K562 (cell line): ENCODE data around the gene LY6G6D. TPM values are rescaled to one million over a fixed set of nuclear protein-coding genes. Genes with fewer than 3 reads are reported as not detected.

Experiments
- ATAC-seq: fragments of 200-7000 bp; cut with Tn5 transposase; 3 replicates; pipeline ENCODE4 v1.9.1; 2020; ENCODE audit warnings: moderate library complexity
- BruUV-seq: library from RNA; stranded (reverse); fragments of 400-500 nt; replicated peaks from 2 replicates; lab custom pipeline; 2021; lab: Mats Ljungman, UMichigan
- CTCF ChIA-PET: fragments of 300-600 bp; formaldehyde crosslinking; extraction: SDS; loops from one replicate; lab custom pipeline; 2021; ENCODE audit warnings: low intra/inter-chr PET ratio; lab: Yijun Ruan, JAX
- POLR2A ChIA-PET: fragments of 300-600, 350-650 bp; sonication (Branson Sonifier 250); formaldehyde crosslinking; extraction: SDS; loops from one replicate; lab custom pipeline; 2021; ENCODE audit warnings: antibody characterized with exemption, inconsistent platforms; lab: Yijun Ruan, JAX
- DNase-seq, 4 experiments: peaks; one replicate each; pipeline versions ENCODE4 v3.0.0 to v3.0.0-alpha.2; 2011 to 2018; ENCODE audit warnings: low spot score in 3 of 4, mixed read lengths in 3 of 4; ENCODE audit errors: extremely low read depth in 1 of 4
- FAIRE-seq: peaks from 2 replicates; lab custom pipeline; 2011; peaks lifted over from hg19 to GRCh38; lab: Jason Lieb, UNC
- H2AFZ ChIP-seq: 2 replicates; pipeline ENCODE4 v1.6.0; 2011; ENCODE audit warnings: low read depth, low read length, control low read depth, inconsistent platforms
- H3K27ac ChIP-seq: fragments of 200-600 bp; 3 replicates; pipeline ENCODE4 v1.8.0; 2011; ENCODE audit warnings: low read depth, mild to moderate bottlenecking, control low read depth, inconsistent platforms, low read length, moderate library complexity, mixed read lengths; ENCODE audit errors: extremely low read depth
- H3K27me3 ChIP-seq, 2 experiments: fragments of 300-600 bp in 1 of 2; 2 replicates in 1 of 2; 3 replicates in 1 of 2; pipeline versions ENCODE4 v1.6.0 to v1.8.0; 2011; ENCODE audit warnings: inconsistent platforms in 2 of 2, low read length in 2 of 2, mild to moderate bottlenecking in 1 of 2, mixed read lengths in 1 of 2, moderate library complexity in 1 of 2; ENCODE audit not compliant: control insufficient read depth in 2 of 2, insufficient read depth in 2 of 2
- H3K36me3 ChIP-seq: fragments of 300-600 bp; 3 replicates; pipeline ENCODE4 v1.8.0; 2011; ENCODE audit warnings: mild to moderate bottlenecking, low read length, inconsistent platforms; ENCODE audit not compliant: control insufficient read depth, insufficient read depth
- H3K4me1 ChIP-seq, 2 experiments: fragments of 200-600 bp in 1 of 2; replicated peaks in 1 of 2; 2 replicates in 1 of 2; 3 replicates in 1 of 2; pipeline versions ENCODE4 v1.5.1 to v1.8.0; 2011; ENCODE audit warnings: inconsistent platforms in 2 of 2, low read length in 2 of 2, mild to moderate bottlenecking in 1 of 2, mixed read lengths in 1 of 2, moderate library complexity in 1 of 2; ENCODE audit not compliant: control insufficient read depth in 2 of 2, insufficient read depth in 2 of 2
- H3K4me2 ChIP-seq: 2 replicates; pipeline ENCODE4 v1.6.1; 2011; ENCODE audit warnings: low read length, control low read depth, inconsistent platforms, mixed read lengths; ENCODE audit not compliant: insufficient read depth
- H3K4me3 ChIP-seq: fragments of 200-600 bp; sonication (generic), shearing (Covaris generic); 2 replicates; pipeline ENCODE4 v1.5.1; 2016; ENCODE audit warnings: control low read depth, inconsistent platforms
- H3K79me2 ChIP-seq: fragments of 200-600 bp; 3 replicates; pipeline ENCODE4 v1.8.0; 2011; ENCODE audit warnings: low read length, inconsistent platforms; ENCODE audit not compliant: control insufficient read depth, insufficient read depth
- H3K9ac ChIP-seq, 2 experiments: 2 replicates each; pipeline versions ENCODE4 v1.6.0 to v1.6.1; 2011; ENCODE audit warnings: low read depth in 2 of 2, low read length in 2 of 2, control low read depth in 1 of 2, inconsistent platforms in 1 of 2, mild to moderate bottlenecking in 1 of 2, mixed read lengths in 1 of 2; ENCODE audit not compliant: insufficient read depth in 1 of 2
- H3K9me1 ChIP-seq: one replicate; pipeline ENCODE4 v1.6.0; 2011; ENCODE audit warnings: inconsistent platforms, mild to moderate bottlenecking, low read length, moderate library complexity; ENCODE audit not compliant: control insufficient read depth, insufficient read depth
- H3K9me3 ChIP-seq: replicated peaks from 2 replicates; pipeline ENCODE4 v1.5.1; 2011; ENCODE audit warnings: low read depth, low read length, inconsistent platforms; ENCODE audit not compliant: control insufficient read depth, insufficient read depth
- H4K20me1 ChIP-seq: replicated peaks from 2 replicates; pipeline ENCODE4 v1.6.1; 2011; ENCODE audit warnings: low read length, inconsistent platforms, mixed read lengths; ENCODE audit not compliant: control insufficient read depth, insufficient read depth
- CAMTA2 ChIP-seq: fragments of 250-450 bp; sonication (Bioruptor Pico); conservative IDR thresholded peaks from 2 replicates; pipeline ENCODE4 v1.5.1; 2022
- EP300 ChIP-seq: IDR thresholded peaks from 2 replicates; pipeline ENCODE4 v1.6.1; 2012; ENCODE audit warnings: low read length, improper control_type of control experiment
- HIVEP1 ChIP-seq: fragments of 250-450 bp; sonication (Bioruptor Pico); IDR thresholded peaks from 2 replicates; pipeline ENCODE4 v1.4.0; 2020; ENCODE audit warnings: mild to moderate bottlenecking
- ILF3 ChIP-seq: fragments of 450-650 bp; IDR thresholded peaks from 2 replicates; pipeline ENCODE4 v1.6.1; 2018; ENCODE audit warnings: antibody characterized with exemption, mild to moderate bottlenecking, moderate library complexity, borderline replicate concordance
- MED1 ChIP-seq: sonication (generic); formaldehyde crosslinking; IDR thresholded peaks from 2 replicates; pipeline ENCODE4 v1.8.1; 2023; ENCODE audit warnings: missing genetic modification reagents, borderline replicate concordance
- PTRF ChIP-seq: fragments of 450-650 bp; IDR thresholded peaks from 2 replicates; pipeline ENCODE4 v1.6.1; 2016; ENCODE audit warnings: mild to moderate bottlenecking, missing genetic modification characterization, missing compliant biosample characterization
- RB1 ChIP-seq: fragments of 450-650 bp; IDR thresholded peaks from 2 replicates; pipeline ENCODE4 v1.6.1; 2017; ENCODE audit warnings: low read depth, mild to moderate bottlenecking
- RBM17 ChIP-seq: fragments of 200-400 bp; formaldehyde crosslinking; IDR thresholded peaks from 2 replicates; pipeline ENCODE4 v1.6.1; 2017; ENCODE audit warnings: low read depth, mild to moderate bottlenecking, low read length, borderline replicate concordance
- TAL1 ChIP-seq: fragments of 450-650 bp; IDR thresholded peaks from 2 replicates; pipeline ENCODE4 v1.6.1; 2016; ENCODE audit warnings: mild to moderate bottlenecking
- ZNF592 ChIP-seq: fragments of 450-650 bp; IDR thresholded peaks from 2 replicates; pipeline ENCODE4 v1.6.1; 2017; ENCODE audit warnings: antibody characterized with exemption, mild to moderate bottlenecking
- ZNF668 ChIP-seq: fragments of 250-450 bp; sonication (Bioruptor Pico); IDR thresholded peaks from 2 replicates; pipeline ENCODE4 v1.8.0; 2022; ENCODE audit warnings: mild to moderate bottlenecking, inconsistent platforms
- WGBS: fragments of 100-300 bp; shearing (Covaris generic); methylation state at CpG from one replicate; pipeline ENCODE4 v1.1.6; 2016; ENCODE audit warnings: low coverage, mixed read lengths; ENCODE audit not compliant: insufficient coverage; ENCODE audit errors: missing lambda C conversion rate; 5-methylcytosine and 5-hydroxymethylcytosine counted together
- in situ Hi-C: fragments of 300-500 bp; cut with MboI; formaldehyde crosslinking; loops from 4 replicates; pipeline ENCODE4 v1.15.0; 2018; ENCODE audit warnings: inconsistent platforms, mixed read lengths
- intact Hi-C: fragments of 100-400 bp; cut with micrococcal nuclease; formaldehyde crosslinking; loops from 2 replicates; pipeline ENCODE4 v1.14.2; 2022
- polyA plus RNA-seq, 8 experiments: library from polyadenylated mRNA; depleted of rRNA in 4 of 8; stranded (reverse) in 5 of 8; unstranded in 3 of 8; fragments of >200 nt; fragmentation: Nextera tagmentation in 2 of 8; fragmentation: Illumina TruSeq in 1 of 8; extraction: Ambion mirVana in 2 of 8; extraction: Trizol in 1 of 8; gene quantifications; 2 replicates each; pipeline versions ENCODE4 v1.2.1 to v1.2.3, GENCODE V29; 2011 to 2014; ENCODE audit warnings: inconsistent platforms in 1 of 8, missing spikeins in 1 of 8
- total RNA-seq, 7 experiments: library from RNA; depleted of rRNA in 6 of 7; stranded (reverse); fragments of >200 nt in 6 of 7; fragmentation: Illumina TruSeq in 2 of 7; extraction: Trizol in 2 of 7; gene quantifications; 2 replicates each; pipeline versions ENCODE4 v1.2.1 to v1.2.3, GENCODE V29; 2011 to 2021; ENCODE audit warnings: low replicate concordance in 1 of 7
- TF ChIP-seq, protein P1 (sequence below): fragments of 250-450 bp; sonication (Bioruptor Pico); IDR thresholded peaks from 2 replicates; pipeline ENCODE4 v1.9.0; 2021; ENCODE audit warnings: mild to moderate bottlenecking, inconsistent platforms
- TF ChIP-seq, protein P2 (sequence below), 3 experiments: fragments of 200-800 bp in 1 of 3; sonication (Bioruptor generic) in 1 of 3; sonication (generic) in 1 of 3; formaldehyde crosslinking in 1 of 3; IDR thresholded peaks; 2 replicates each; pipeline versions ENCODE4 v1.6.1 to v1.8.0; 2016 to 2022; ENCODE audit warnings: mild to moderate bottlenecking in 2 of 3, missing compliant biosample characterization in 2 of 3, missing genetic modification characterization in 2 of 3, missing genetic modification reagents in 1 of 3

Gene LY6G6D
- total and polyA plus RNA-seq, 9 of the 15 experiments (the other 6 are each of a cell fraction or from before 2014, with no cell fraction given): 0.30 to 0.38 TPM; not detected in 7

- TF ChIP-seq, protein P1, sequence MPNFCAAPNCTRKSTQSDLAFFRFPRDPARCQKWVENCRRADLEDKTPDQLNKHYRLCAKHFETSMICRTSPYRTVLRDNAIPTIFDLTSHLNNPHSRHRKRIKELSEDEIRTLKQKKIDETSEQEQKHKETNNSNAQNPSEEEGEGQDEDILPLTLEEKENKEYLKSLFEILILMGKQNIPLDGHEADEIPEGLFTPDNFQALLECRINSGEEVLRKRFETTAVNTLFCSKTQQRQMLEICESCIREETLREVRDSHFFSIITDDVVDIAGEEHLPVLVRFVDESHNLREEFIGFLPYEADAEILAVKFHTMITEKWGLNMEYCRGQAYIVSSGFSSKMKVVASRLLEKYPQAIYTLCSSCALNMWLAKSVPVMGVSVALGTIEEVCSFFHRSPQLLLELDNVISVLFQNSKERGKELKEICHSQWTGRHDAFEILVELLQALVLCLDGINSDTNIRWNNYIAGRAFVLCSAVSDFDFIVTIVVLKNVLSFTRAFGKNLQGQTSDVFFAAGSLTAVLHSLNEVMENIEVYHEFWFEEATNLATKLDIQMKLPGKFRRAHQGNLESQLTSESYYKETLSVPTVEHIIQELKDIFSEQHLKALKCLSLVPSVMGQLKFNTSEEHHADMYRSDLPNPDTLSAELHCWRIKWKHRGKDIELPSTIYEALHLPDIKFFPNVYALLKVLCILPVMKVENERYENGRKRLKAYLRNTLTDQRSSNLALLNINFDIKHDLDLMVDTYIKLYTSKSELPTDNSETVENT (CRISPR knock-in tag): peak; percentile 69; the same call in 1 of the 2 replicates
- TF ChIP-seq RB1: 0 out of 2 replicates have a peak, but pooled peaks have one; percentile 30
These were observed 23.5 kb upstream of the LY6G6D start (continued) for GRCh38 chr6:31691564-31692108.

DNA sequence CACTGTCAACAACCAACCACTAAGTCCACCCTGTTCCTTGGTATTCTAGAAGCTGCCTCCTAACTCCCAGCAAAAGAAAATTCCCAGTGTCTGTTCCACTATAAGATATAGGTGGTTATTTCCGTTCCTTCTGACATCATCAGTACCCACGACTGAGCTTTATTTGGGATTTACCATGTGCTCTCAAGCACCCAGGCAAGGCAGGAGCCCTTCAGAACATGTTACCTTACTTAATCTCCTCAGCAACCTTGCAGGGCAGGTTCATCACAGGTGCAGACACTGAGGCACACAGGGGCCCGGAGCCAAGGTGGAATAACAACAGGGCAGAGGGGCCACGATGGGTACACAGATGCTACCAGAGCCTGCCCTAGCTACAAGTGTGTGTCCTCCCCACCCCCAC lies 22.8 kb upstream of the LY6G6D start:
- no TSS peak for BruUV-seq
- intact Hi-C loops (no loop called here), in situ Hi-C loops (no loop called here)
- TF ChIP-seq CAMTA2 (no peak), ZNF668 (CRISPR knock-in tag) (no peak), ILF3 (no peak), ZNF592 (0 out of 2 replicates have a peak, but pooled peaks have one; percentile 15), HIVEP1 (no peak), MED1 (no peak), PTRF (tag) (no peak), EP300 (no peak), TAL1 (no peak), RBM17 (no peak)
- TF ChIP-seq, protein P2, sequence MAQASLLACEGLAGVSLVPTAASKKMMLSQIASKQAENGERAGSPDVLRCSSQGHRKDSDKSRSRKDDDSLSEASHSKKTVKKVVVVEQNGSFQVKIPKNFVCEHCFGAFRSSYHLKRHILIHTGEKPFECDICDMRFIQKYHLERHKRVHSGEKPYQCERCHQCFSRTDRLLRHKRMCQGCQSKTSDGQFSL (CRISPR knock-in tag; IDR thresholded peaks at IDR 0.05): 0 out of 2 replicates have a peak, but pooled peaks have one; percentile 42
- TF ChIP-seq, protein P2 (tag; IDR thresholded peaks at IDR 0.05): 0 out of 4 replicates have a peak, but pooled peaks of 1 of the 2 experiments have one; percentile 0
- Histone ChIP-seq H3K27ac (peak overlapping the region; percentile 3; the same call in 1 of the 3 replicates), H3K9me1 (no peaks in the 10 kb centered on the region), H3K79me2 (0 out of 3 replicates have a peak, but pooled peaks cover under 1% of the 10 kb centered on the region), H2AFZ (no peak overlapping the region), H3K27me3 (no peaks in the 10 kb centered on the region), H3K4me1 (peaks cover 50 to 52% of the 10 kb centered on the region in 2 experiments), H3K9ac (peak overlapping the region in 1 of 2 experiments; percentile 62; a peak in 2 of 4 replicates), H4K20me1 (no peaks in the 10 kb centered on the region), H3K9me3 (no peaks in the 10 kb centered on the region), H3K4me2 (no peak overlapping the region), H3K4me3 (no peak overlapping the region), H3K36me3 (peaks cover 90% of the 10 kb centered on the region)
- ATAC-seq (no peak), DNase-seq (no peak), FAIRE-seq (no peak)
- POLR2A ChIA-PET: interaction anchor here (0.6 to 7.1 kb wide), 15 partner anchors 8 to 223 kb away, joined by 3 to 158 read pairs (median 4); partner anchors contain the start of genes ABHD16A, CLIC1, GPANK1 and HSPA1A
- WGBS: 70% methylated on average over 4 of the region's 4 CpGs
- CTCF ChIA-PET: no interaction called here
